Fibroblast of villous mesenchyme (primary cell): Measurements from ENCODE around the gene ARHGAP27. TPM values are rescaled to one million over a fixed set of nuclear protein-coding genes. Genes with fewer than 3 reads are reported as not detected.

Source experiments
- DNase-seq: peaks from one replicate; pipeline ENCODE4 v3.0.0-alpha.2; 2010; ENCODE audit warnings: low read depth
- H3K4me3 ChIP-seq: 2 replicates; pipeline ENCODE4 v1.5.1; 2011; ENCODE audit warnings: low read depth, mild to moderate bottlenecking, low read length
- total RNA-seq: library from RNA; depleted of rRNA; stranded (reverse); fragments of >200 nt; gene quantifications from 2 replicates; pipeline ENCODE4 v1.2.3, GENCODE V29; 2012
- TF ChIP-seq, protein P1 (sequence below): IDR thresholded peaks from 2 replicates; pipeline ENCODE4 v1.5.1; 2012; ENCODE audit warnings: low read depth, mild to moderate bottlenecking, low read length; ENCODE audit not compliant: insufficient read depth

ARHGAP27 gene
- total RNA-seq, 1 donor, result 1.7 TPM

DNA sequence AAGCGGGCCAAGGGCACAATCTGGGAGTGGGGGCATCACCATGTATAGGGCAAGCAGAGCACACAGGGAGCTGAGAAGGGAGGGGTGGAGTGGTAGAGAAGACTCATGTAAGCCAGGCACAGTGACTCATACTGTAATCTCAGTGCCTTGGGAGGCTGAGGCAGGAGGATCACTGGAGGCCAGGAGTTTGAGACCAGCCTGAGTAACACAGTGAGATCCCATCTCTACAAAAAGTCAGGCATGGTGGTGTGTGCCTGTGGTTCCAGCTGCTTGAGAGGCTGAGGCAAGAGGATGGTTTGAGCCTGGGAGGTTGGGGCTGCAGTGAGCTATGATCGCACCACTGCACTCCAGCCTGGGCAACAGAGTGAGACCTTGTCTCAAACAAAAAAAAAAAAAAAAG lies 40.8 kb downstream of the ARHGAP27 start:
- no peak for DNase-seq
- TF ChIP-seq, protein P1, sequence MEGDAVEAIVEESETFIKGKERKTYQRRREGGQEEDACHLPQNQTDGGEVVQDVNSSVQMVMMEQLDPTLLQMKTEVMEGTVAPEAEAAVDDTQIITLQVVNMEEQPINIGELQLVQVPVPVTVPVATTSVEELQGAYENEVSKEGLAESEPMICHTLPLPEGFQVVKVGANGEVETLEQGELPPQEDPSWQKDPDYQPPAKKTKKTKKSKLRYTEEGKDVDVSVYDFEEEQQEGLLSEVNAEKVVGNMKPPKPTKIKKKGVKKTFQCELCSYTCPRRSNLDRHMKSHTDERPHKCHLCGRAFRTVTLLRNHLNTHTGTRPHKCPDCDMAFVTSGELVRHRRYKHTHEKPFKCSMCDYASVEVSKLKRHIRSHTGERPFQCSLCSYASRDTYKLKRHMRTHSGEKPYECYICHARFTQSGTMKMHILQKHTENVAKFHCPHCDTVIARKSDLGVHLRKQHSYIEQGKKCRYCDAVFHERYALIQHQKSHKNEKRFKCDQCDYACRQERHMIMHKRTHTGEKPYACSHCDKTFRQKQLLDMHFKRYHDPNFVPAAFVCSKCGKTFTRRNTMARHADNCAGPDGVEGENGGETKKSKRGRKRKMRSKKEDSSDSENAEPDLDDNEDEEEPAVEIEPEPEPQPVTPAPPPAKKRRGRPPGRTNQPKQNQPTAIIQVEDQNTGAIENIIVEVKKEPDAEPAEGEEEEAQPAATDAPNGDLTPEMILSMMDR, result no peak
- no peak overlapping the region for H3K4me3 ChIP-seq

DNA sequence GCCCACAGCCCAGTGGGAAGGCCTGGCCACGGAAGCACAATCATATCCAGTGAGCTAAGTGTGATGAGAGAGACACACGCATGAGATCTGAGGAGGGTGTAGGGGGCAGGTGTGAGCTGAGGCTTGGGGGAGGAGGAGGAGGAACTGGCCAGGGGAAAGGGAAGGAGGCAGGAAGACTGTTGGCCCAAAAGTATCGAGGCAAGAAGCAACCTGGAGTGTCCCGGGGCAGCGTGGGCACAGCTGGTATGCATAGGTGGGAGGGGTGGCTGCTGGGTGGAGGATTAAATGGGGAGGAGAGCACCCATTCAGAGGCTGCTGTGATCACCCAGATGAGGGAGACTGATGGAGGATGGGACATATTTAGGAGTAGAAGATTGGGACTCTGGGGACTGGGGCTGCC lies 41.4 kb downstream of the ARHGAP27 start:
- DNase-seq, result no peak

DNA sequence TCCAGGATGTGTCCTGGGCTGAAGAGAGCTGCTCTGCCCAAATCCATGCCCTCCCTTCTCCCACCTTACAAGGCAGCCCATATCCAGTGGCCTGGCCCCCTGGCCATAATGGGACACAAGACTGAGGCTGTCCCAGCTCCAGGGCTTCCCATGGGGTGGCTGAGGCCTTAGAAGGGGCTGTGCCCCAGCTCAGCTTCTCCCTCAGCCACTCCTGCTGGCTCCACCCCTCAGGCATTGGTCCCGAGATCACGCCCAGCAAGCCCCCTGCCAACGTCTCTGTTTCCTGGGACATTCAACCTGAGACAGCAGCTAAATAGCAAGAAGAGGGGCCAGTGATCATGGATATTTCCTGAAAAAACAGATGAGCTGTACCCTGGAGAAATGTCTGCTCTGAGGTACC lies 43.3 kb downstream of the ARHGAP27 start:
- DNase-seq, result no peak
- H3K4me3 ChIP-seq, result no peak overlapping the region
- TF ChIP-seq, protein P1, result no peak

More for the DNA sequence above, 41.4 kb downstream of the ARHGAP27 start:
- TF ChIP-seq, protein P1, result no peak
- H3K4me3 ChIP-seq, result no peak overlapping the region

DNA sequence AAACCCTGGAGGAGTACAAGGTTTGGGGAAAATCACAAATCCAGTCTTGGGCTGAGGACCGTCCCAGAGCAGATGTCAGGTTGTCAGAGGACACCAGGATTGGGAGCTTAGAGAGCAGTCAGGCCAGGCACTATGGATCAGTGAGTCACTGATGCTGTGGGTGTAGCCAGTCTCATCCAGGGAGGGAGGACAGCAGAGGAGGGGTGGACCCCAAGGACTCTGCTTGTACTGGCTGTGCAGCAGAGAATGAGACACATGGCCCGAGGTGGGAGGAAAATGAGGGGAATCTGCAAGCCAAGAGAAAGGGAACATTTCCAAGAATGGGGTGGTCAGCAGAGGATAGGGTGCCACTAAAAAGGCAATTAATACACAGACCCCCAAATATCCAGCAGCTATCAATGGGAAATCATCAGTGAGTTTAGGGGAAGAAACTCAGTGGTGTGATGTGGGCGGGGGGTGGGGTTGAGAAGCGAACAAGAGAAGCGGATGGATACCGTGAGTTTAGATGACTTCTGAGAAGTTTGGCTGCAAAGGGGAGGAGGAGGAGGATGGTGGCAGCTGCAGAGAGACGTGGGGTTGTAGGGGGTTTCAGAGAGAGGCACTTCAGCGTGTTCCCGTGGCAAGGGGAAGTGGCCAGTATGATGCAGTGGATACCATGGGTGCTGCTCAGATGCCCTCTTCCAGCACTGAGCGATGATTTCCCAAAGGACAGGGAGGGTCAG lies 43.9 kb downstream of the ARHGAP27 start:
- TF ChIP-seq, protein P1, result no peak
- H3K4me3 ChIP-seq, result no peak overlapping the region
- peak; percentile 7 for DNase-seq

DNA sequence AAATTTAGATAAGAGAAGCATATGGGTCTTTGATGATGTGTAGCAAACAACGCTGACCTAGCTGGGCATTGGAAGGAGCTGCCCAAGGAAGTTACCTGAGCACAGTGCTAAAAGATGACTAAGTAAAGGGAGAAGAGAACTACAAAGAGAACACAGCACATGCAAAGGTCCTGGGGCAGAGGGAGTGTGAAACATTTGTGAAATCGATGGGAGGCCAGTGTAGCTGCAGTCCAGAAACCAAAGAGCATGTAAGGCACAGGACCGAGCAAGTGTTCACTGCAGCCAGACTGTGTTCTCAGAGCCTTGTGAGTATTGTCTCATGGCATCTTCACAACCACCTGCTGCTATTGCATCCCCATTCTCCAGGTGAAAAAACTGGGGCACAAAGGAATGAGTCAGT lies 44.9 kb downstream of the ARHGAP27 start:
- TF ChIP-seq, protein P1, result no peak
- DNase-seq, result no peak
- no peak overlapping the region for H3K4me3 ChIP-seq

DNA sequence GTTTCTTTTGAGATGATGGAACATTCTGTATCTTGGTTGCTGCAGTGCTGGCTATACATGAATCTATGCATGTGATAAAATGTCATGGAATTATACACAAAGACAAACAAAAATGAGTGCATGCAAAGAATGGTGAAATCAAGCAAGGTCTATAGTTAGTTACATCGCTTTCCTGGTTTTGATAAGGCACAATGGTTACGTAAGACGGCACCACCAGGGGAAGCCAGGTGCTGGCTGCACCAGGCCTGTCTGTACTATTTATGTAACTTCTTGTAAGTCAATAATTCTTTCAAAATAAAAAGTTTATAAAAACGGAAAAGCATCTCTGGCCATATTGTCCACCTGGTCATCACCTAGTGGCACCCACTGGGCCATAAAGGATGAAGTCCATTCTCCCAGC lies 46.5 kb downstream of the ARHGAP27 start:
- DNase-seq, result peak; percentile 8
- TF ChIP-seq, protein P1, result no peak
- no peak overlapping the region for H3K4me3 ChIP-seq
